Heart right ventricle (tissue), 16 donors: ENCODE results near the gene SIRT4. TPM values are rescaled to one million over a fixed set of nuclear protein-coding genes. Genes with fewer than 3 reads are reported as not detected.

Experiments used
- ATAC-seq, 8 donors: fragments of 200-7000 bp; cut with Tn5 transposase; one replicate each; pipeline ENCODE4 v1.9.1; 2020; ENCODE audit warnings: mild to moderate bottlenecking in 8 of 8, moderate library complexity in 8 of 8, moderate number of reproducible peaks in 1 of 8
- DNase-seq, 2 donors: peaks; one replicate each; pipeline ENCODE4 v3.0.0-alpha.2; 2020
- H3K27ac ChIP-seq, 10 donors: fragments of 200-600 bp; sonication (generic) in 2 of 10; one replicate each; pipeline versions ENCODE4 v1.5.0 to v1.8.0; 2020 to 2022; ENCODE audit warnings: mild to moderate bottlenecking in 3 of 10
- H3K27me3 ChIP-seq, 7 donors: fragments of 200-600 bp; one replicate each; pipeline ENCODE4 v1.8.0; 2021 to 2022; ENCODE audit warnings: mild to moderate bottlenecking in 2 of 7
- H3K36me3 ChIP-seq, 9 donors: fragments of 200-600 bp; sonication (generic) in 1 of 9; one replicate each; pipeline versions ENCODE4 v1.5.0 to v1.8.0; 2020 to 2022; ENCODE audit warnings: mild to moderate bottlenecking in 2 of 9
- H3K4me1 ChIP-seq, 9 donors: fragments of 200-600 bp; sonication (generic) in 1 of 9; one replicate each; pipeline versions ENCODE4 v1.5.0 to v1.8.0; 2020 to 2022; ENCODE audit warnings: mild to moderate bottlenecking in 4 of 9
- H3K4me3 ChIP-seq, 10 donors: fragments of 200-600 bp; sonication (generic) in 2 of 10; one replicate each; pipeline versions ENCODE4 v1.5.0 to v1.8.0; 2020 to 2022; ENCODE audit warnings: mild to moderate bottlenecking in 7 of 10, moderate library complexity in 2 of 10
- H3K9me3 ChIP-seq, 11 donors: fragments of 200-600 bp in 10 of 11; sonication (generic) in 2 of 11; one replicate each; pipeline versions ENCODE4 v1.5.0 to v1.8.0; 2013 to 2022; ENCODE audit warnings: mild to moderate bottlenecking in 2 of 11, control low read depth in 1 of 11, moderate library complexity in 1 of 11
- CTCF ChIP-seq, 9 donors: fragments of 200-600 bp; sonication (generic) in 2 of 9; IDR thresholded peaks; one replicate each; pipeline versions ENCODE4 v1.5.0 to v1.8.0; 2021 to 2022; ENCODE audit warnings: antibody characterized with exemption in 9 of 9, mild to moderate bottlenecking in 5 of 9, moderate library complexity in 1 of 9
- WGBS, 2 donors: extraction: QIAGEN DNeasy Blood & Tissue Kit; methylation state at CpG; one replicate each; pipeline ENCODE4 v1.1.7; 2013; ENCODE audit warnings: inconsistent platforms in 1 of 2; 5-methylcytosine and 5-hydroxymethylcytosine counted together
- intact Hi-C, 10 donors: fragments of 100-400 bp; cut with DNase I; formaldehyde crosslinking; loops; one replicate each; pipeline versions ENCODE4 v1.11.1 to v1.14.2; 2022
- polyA plus RNA-seq, 2 donors: library from polyadenylated mRNA; stranded (reverse); fragments of 200-250 nt; gene quantifications; one replicate each; pipeline ENCODE4 v1.2.3, GENCODE V29; 2013
- total RNA-seq, 10 donors: library from RNA; stranded (reverse); fragmentation: NEBNext Ultra II Directional in 3 of 10; extraction: Animal tissue kit (Norgen Biotek cat#: 25700) in 3 of 10; gene quantifications; one replicate each; pipeline versions ENCODE4 v1.2.1 to v1.2.4, GENCODE V29; 2021 to 2023
- donor health status: Arrhythmogenic right ventricular cardiomyopathy.
- donor health status: ischemic (EF 13 %, LVEDD 7.1; RV severe dilation, severe dysfunction).
- donor health status: healthy with polysubstance abuse.
- donor health status: DM: no; HTN: yes; CAD: no.
- donor health status: DM: no; HTN: no; CAD: no.
- donor health status: ischemic (EF 25% LVEDD 6.9; RV normal size, moderate dysfunction).
- donor health status: ischemic (EF 25% LVEDD 5.7; RV mildly dilated, moderate dysfunction).
- donor health status: healthy.
- donor health status: DM: yes; HTN: yes; CAD: no.
- donor health status: Ischemic cardiomyopathy.
- donor health status: ischemic (EF 35%, LVEDD 5.7; RV mildly dilated, moderate dysfunction).
- donor health status: nonischemic (EF 11% LVEDD 7.7; RV severe dilation, severe dysfunction).
- donor health status: DM: yes; HTN: yes; CAD: no.
- donor health status: PGD.
- donor health status: ischemic (EF 29% LVEDD 5.4; RV normal size, mild dysfunction).
- donor health status: nonischemic (EF 23%, LVEDD 6.1; RV moderate dilation, normal function).

SIRT4 gene
- total and polyA plus RNA-seq, 12 donors = 2.8 to 9.0 (median 4.7) TPM

GRCh38 chr12:120262852-120263747 lies 39.0 kb upstream of the SIRT4 start:
- H3K27ac ChIP-seq = peak overlapping the region; percentile 90 to 99 (median 96)
- no peaks in the 10 kb centered on the region for H3K27me3 ChIP-seq
- H3K36me3 ChIP-seq = peaks cover 0 to 4% (median 0%) of the 10 kb centered on the region in 9 donors
- intact Hi-C loops = loop anchor here in 1 of 10 donors (1.0 kb wide), 1 partner anchor 34 kb away; no protein-coding TSS in a partner anchor
- no peaks in the 10 kb centered on the region for H3K9me3 ChIP-seq
- peaks cover 43 to 79% (median 66%) of the 10 kb centered on the region in 9 donors for H3K4me1 ChIP-seq
- H3K4me3 ChIP-seq = peak overlapping the region; percentile 84 to 99 (median 94)
- 36 to 58% methylated on average over 15 of the region's 15 CpGs for WGBS, 2 donors
- ATAC-seq = peak in 7 of 8 donors; percentile 8 to 56 (median 38)
- TF ChIP-seq CTCF (IDR thresholded peaks at IDR 0.05) = no peak
- DNase-seq = peak; percentile 49 to 52

GRCh38 chr12:120263748-120264085 lies 38.4 kb upstream of the SIRT4 start:
- 29 to 36% methylated on average over 5 of the region's 5 CpGs for WGBS, 2 donors
- peak overlapping the region; percentile 84 to 99 (median 94) for H3K4me3 ChIP-seq
- TF ChIP-seq CTCF (IDR thresholded peaks at IDR 0.05) = no peak
- peaks cover 37 to 73% (median 60%) of the 10 kb centered on the region in 9 donors for H3K4me1 ChIP-seq
- ATAC-seq = peak in 1 of 8 donors; percentile 1
- H3K27me3 ChIP-seq = no peaks in the 10 kb centered on the region
- DNase-seq = no peak
- peaks cover 0 to 4% (median 0%) of the 10 kb centered on the region in 9 donors for H3K36me3 ChIP-seq
- H3K9me3 ChIP-seq = no peaks in the 10 kb centered on the region
- intact Hi-C loops = loop anchor here in 7 of 10 donors (1.0 to 2.0 kb wide), 5 partner anchors 34 to 63 kb away; partner anchors contain the start of gene RPLP0 (in 2 of the 7)
- peak overlapping the region; percentile 90 to 99 (median 96) for H3K27ac ChIP-seq

- intact Hi-C loops = loop anchor here in 6 of 10 donors (2.0 kb wide), 4 partner anchors 35 to 63 kb away; partner anchors contain the start of gene RPLP0 (in 2 of the 6)
- TF ChIP-seq CTCF (IDR thresholded peaks at IDR 0.05) = no peak
- Histone ChIP-seq H3K27ac (peak overlapping the region; percentile 90 to 99 (median 96)), H3K9me3 (no peaks in the 10 kb centered on the region), H3K4me3 (peak overlapping the region; percentile 84 to 99 (median 94)), H3K4me1 (peaks cover 31 to 67% (median 54%) of the 10 kb centered on the region in 9 donors), H3K27me3 (no peaks in the 10 kb centered on the region), H3K36me3 (peaks cover 0 to 4% (median 0%) of the 10 kb centered on the region in 9 donors)
- peak in 1 of 2 donors; percentile 27 for DNase-seq
- peak in 7 of 8 donors; percentile 10 to 40 (median 26) for ATAC-seq
- 29 to 45% methylated on average over 15 of the region's 15 CpGs for WGBS, 2 donors
These were observed 37.8 kb upstream of the SIRT4 start for GRCh38 chr12:120264086-120264903.
